ENCODE data around the gene LCN1.
"Not testable (repeated sequence)": the region's sequence is repeated elsewhere in the genome, so short reads cannot be mapped to it uniquely, and the experiment has no call there.

The LCN1 gene

DNA sequence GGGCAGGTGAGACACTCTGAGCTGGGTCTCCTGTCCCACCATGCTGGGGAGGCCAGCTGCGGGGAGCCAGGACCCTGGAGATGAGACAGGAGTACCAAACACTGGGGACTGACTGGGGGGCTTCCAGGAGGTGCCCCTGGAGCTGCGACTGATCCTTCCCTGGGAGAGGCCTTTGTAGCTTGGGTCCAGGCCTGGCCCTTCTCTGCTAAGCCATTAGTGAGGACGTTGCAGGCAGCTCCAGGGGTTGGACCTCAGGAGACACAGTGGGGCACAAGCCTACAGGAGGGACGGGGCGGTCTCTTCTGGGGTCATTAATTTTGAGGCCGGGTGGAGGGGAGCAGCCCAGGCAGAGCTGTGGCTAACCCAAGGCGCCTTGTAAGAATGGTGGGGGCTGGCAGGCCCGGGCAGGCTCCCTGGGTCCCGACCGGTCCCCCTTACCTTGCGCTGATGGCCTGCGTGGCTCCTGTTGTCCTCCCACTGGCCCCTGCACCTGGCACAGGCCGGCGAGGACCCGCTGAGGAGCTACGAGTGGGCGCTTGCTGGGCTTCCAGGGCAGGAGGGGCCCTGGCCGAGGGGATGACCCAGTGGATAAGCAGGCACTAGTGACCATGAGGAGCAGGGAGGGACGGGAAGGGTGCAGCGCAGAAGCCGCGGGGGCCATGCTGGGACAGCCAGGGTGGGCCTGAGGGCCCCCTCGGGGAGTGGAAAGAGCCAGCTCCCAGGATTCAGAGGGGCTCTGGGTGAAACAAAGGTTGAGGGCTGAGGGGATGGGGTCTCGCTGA lies 15.6 kb upstream of the LCN1 start:
- DNase-seq: no peak

DNA sequence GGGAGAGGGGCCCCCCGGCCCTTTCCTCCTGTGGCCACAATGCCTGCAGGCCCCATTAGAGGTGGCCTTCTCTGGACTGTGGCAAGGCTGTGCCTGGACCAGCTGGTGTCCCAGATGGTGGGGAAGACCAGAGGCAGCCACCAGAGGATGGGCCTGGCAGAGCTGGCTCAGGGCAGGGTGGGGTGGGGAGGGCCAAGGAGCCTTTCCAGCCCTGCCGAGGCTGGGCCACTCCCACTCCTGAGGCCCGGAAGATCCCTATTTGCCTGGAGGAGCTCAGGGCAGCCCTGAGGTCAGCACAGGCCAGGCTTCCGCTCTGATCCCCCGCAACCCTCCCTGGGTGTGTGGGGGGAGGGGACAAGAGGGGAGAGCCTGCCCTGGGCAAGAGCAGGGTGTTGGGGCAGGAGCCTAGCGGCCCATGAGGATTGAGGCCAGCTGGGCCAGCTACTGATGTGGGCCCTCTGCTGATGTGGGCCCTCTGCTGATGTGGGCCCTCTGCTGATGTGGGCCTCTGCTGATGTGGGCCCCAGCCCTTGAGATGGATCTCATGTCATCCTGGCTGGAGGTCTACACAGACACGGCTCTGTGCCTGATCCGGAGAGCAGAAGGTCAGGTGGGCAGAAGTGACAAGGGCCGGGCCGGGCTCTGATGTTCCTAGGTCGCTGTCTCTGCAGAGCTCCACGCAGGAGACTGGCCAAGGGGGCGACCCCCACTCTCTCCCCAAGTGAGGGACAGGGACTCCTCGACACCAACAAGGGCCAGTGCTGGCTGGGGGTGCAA lies 14.7 kb upstream of the LCN1 start:
- DNase-seq: no peak

DNA sequence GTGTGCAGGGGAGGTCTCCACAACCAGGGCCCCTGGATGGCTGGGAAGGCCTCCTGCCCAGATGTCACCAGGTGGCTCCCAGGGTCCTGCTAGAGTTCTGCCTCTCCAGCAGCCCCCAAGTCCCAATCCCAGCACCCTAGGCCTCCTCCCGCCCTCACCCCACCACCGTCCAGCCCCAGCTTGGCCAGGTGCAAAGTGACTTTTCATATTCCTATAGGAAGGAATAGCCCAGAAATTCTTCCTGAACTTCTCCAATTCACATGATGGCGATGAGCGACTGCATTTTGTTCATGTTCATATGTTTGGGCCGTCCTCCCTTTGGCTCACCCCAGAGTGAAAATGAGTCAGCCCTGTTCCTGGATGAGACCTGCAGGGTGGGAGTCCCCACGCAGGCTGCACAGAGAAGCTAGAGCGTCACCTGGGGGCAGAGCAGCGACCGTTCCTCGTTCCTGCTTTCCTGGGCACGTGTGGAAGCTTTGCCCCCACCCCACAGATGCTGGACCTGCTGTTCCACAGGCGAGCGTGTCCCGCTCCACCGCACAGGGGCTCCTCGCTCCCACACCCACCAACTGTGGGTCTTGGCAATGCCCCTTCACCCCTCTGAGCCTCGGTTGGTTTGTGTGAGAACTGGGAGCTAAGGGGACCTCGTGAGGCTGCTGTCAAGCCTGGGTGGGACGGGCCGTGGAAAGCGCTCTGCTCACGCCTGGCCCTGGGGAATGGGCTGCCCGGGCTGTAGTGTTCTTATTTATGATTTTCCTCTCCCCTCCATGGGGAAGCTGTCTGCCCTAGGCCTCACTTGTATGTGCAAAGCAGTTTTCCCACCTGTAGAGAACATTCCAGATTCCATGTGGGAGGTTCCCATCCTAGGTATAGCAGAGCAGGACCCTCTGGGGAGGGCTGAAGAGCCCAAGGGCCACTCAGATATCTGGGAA lies 13.9 kb upstream of the LCN1 start:
- DNase-seq: no peak

DNA sequence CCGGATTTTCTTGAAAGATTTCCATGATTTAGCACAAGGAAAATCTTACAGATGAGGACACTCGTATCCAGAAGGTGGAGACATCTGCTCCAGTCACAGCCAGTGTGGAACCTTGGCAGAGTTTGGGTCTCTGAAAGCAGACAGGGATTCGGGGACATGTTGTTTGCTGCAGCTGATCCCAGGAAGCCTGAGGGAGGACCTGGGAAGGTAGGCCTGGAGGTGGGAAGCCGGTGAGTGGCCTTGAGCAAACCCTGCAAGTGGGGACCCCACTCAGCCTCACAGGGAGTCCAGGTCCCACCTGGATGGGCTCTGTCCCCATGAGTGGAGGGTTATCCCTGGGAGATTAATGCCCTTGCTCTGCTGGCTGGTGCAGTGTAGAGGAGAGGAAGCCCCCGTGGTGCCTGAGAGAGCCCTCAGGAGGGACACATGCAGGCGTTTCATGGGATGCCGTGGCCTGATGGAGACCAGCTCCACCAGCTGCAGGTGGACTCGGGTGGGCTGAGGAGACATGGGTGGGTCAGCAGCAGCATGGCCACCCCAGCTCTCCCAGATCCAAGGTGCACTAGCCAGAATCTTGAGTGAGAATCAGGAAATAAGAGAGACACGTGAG lies 12.9 kb upstream of the LCN1 start:
- no peak for DNase-seq

DNA sequence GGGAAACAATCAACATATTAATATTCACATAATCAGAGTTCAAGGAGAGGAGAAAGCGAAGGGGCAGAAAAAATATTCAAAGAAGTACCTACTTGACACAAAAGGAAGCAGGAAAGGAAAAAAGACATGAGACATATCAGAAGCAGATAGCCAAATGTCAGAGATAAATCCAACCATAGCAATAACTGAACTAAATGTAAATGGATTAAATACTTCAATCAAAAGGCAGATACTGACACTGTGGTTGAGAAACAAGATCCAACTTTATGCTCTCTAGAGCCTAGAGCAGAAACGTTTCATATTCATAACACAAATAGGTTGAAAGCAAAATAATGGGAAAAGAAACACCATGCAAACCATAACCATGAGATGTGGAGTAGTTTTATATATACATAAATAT lies 11.8 kb upstream of the LCN1 start:
- no peak for DNase-seq

DNA sequence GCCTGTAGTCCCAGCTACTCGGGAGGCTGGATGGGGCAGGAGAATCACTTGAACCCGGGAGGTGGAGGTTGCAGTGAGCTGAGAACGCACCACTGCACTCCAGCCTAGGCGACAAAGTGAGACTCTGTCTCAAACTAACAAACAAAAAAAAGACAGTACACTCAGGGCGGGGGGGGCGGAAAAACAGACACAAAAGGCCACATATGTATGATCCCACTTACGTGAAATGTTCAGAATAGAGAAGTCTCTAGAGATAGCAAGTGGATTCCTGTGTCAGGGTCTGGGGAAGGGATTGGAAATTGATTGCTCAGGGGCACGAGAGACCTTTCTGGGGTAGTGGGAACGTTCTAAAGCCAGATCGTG lies 9.0 kb upstream of the LCN1 start:
- no peak for DNase-seq

DNA sequence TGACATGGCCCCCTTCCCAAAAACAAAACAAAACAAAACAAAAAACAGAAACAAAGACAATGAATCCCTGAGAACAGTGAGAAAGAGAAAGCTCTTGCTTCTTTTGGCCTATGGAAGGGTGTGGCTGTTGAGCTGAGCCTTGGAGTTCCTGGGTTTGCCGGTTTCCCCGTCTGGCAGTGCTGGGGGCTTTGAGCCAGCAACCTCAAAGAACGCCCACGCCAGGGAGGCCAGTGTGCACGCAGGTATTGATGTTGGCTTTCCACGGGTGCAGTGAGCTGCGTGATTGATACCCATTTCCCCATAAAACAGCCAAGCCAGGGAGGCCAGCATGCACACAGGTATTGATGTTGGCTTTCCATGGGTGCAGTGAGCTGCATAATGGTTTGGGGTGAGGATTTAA lies 8.3 kb upstream of the LCN1 start:
- no peak for DNase-seq

DNA sequence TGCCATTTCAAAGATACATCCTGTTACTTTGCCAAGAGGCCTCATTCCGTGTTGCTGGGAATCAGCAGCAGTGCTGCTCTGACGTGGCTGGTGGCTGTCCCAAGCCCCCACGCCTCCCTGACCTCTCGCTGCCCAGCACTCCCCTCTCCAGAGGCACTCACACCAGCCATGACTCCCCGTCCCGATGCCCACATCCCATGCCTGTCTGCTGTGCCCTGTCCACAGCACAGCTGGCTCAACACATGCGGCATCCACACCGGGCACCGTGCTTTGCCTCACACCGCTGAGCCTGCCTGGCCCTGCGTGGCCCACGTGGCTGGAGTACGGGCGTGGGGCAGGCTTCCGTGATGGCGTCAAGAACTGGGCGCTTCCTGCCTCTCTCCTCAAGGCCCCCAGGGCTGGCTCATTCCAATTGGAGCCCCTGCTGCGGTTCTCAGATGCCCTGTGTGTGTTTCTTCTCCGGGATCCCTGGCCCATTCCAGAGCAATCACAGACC lies 7.8 kb upstream of the LCN1 start:
- no peak for DNase-seq

DNA sequence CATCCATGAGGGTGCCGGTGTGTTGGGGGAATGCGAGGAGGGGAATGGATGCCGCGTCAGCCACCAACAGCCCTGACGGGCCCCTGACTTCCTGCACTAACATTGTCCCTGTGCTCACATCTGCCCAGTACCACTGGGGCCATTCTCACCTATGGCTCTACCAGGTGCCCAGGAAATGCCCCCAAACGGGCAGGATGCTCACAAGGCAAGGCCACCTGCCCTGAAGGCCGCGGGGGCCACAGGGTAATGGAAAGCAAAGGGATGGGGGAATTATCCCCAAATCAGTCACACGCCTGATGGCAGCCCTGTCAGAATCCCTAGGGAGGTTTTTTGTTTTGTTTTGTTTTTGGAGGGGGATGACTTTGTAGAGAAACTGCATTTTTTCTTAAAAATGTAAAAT lies 7.3 kb upstream of the LCN1 start:
- DNase-seq: not testable (repeated sequence)

DNA sequence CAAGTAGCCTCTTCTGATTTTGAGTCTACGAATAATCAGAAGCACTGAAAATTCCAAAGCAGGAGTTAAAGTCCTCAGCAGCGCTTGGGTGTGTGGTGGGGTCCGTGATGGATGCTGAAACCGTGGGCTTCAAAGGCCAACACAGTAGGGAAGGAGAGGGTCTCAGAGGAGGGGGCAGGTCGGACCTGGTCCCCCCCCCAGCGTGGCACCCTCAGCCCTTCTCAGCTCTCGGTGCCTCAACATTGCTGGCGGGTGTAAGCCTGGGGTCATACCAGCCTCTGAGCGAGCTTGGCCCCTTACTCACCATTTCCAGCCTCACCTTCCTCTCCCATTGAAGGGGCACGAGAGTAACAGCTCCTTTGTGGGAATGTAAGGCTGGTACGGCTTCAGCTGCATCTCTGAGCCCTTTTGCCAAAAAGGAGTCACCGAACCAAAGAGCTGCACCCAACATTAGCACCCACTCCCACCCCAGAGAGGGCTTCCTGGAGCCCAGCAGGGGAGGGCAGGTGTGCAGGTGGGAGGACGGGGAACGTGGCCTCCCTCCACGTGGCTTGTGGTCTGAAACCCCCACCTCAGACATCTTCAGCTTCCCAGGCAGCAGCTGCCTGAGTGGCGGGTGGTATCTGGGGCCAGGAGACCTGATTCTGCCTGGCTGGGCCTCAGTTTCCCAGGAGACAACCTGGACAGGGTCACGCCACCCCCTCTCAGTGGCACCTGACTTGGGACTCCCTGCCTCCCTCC lies 6.7 kb upstream of the LCN1 start:
- DNase-seq: no peak

DNA sequence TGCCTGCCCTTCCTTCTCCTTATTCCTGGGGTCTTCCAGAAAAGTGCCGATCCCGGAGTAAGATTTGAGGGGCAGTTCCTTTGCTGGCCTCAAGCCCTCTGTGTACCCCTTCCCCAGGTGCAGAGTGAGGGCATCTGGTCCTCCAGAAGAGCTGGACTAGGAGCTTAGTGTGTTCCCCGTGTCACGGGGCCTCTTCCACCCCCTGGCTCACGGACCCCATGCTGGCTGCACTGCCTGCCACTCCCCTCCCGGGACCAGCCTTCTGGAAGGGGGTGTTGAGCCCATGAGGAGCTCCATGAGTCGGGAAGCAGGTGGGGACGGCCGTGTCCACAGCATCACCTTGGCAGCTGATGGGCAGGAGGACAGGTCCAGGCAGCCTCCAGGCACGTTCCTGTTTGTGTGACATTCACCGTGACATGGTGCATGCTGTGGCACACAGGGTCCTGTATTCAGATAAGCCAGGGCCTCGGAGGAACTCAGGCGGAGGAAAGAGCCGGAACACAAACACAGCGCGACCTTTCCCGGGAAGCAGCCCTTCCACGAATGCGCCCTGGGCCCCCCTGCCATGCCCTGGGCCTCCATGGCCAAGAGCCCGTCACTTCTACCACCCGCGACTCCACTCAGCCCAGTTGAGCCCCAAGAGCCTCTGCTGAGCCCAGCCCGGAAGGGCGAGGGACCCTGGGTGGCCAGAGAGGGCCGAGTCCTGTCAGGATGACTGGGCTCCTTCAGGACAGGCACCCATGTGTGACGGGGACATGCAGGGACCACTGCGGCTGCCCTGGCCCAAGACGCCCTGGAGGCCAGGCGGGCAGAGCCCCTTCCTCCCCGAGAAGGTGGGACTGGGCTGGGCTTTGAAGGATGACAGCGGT lies 5.9 kb upstream of the LCN1 start:
- no peak for DNase-seq

DNA sequence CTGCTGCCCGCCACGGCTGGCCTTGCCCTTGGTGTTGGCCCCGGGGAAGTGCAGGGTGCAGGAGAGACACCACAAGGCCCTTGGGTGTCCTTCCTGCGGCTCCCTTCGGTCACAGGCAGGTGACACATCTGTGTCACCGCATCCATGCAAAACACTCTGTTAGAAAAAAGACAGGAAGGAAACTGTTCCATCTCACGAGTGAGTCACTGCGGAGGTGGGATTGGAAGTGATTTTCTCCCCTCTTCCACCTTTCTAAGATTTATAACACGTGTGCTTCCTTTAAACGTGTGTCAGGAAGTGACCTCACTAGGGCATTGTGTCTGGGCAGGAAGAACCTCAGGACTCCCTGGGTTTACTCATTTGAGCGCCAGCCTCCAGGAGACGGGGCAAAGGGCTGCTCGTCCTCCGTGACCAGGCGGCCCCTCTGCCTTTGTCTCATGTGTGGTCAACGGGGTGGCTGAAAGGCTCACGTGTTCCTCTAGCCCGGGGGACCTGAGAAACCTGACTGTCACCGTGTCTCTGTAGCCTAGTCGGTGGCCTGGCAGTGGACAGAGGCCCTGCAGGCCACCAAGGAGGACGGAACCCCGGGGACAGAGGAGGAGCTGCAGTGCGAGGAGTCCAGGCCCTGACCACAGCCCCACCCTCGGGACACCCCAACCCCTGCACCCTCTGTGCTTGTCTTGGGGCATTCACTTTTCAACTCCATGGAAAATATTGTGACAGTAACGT lies 4.9 kb upstream of the LCN1 start:
- DNase-seq: no peak

DNA sequence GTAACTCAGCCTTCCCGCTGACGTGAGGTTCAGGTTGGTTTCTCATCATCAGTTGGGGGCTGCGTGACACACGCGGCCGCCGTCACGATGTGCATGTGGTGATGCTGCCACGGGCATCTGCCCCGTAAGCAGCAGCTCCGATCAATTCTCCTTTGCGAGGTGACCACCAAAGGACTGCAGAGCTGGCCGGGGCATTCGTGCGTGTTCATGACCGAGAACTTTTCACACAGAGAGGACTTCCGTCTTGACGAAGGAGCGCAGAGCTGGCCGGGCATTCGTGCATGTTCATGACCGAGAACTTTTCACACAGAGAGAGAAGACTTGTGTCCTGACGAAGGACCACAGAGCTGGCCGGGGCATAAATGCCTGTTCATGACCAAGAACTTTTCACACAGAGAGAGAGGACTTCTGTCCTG lies 3.8 kb upstream of the LCN1 start:
- no peak for DNase-seq

DNA sequence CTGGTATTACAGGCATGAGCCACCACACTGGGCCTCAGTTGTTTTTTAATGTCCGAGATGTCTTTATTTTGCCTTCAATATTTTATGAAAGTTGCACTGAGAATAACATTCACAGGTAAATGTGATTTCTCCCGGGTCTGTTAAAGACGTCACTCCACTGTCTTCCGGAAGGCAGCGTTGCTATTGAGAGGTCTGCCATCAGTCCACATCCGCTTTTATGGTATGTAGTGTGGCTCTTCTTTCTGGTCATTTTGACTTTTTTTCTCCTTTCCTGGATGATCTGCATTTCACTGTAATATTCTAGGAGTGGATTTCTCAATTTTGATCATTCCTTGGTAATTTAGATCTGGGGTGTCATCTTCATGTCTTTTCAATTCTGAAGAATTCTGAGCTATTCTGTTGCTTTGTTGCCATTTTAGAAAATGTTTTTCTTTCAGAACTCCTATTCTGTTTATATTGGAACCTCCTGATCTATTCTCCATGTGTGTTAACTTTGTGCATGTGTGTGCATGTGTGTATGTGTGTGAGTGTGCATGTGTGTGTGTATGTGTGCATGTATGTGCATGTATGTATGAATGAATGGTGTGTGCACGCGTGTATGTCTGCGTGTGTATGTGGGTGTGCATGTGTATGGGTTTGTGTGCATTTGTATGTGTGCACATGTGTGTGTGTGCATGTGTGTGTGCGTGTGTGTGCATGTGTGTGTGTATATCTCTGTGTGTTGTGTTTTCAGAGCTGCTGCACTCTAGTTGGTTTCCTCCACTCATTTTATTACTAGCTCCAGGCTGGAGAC lies 1.9 kb upstream of the LCN1 start:
- DNase-seq: no peak

DNA sequence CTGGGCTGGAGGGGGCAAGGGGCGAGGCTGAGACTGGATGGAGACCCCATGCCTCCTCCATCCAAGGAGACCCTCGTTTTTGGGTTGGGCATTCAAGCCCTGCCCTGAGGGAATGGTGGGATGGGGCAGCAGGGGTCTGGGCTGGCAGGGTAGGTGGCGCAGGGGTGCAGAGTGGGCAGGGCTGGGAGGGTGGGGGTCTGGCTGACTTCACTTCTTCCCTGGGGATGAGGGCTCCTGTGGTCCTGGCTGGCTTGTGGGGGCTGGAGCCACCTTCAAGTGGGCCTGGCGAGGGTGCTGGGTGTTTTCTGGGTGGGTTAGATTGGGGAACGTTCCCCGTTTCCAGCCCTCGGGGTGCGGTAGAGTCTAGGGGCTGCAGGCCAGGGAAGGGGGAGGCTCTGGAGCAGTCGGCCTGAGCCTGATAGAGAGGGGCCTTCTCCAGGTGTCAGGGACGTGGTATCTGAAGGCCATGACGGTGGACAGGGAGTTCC lies 412 bp downstream of the LCN1 start:
- no peak for DNase-seq

DNA sequence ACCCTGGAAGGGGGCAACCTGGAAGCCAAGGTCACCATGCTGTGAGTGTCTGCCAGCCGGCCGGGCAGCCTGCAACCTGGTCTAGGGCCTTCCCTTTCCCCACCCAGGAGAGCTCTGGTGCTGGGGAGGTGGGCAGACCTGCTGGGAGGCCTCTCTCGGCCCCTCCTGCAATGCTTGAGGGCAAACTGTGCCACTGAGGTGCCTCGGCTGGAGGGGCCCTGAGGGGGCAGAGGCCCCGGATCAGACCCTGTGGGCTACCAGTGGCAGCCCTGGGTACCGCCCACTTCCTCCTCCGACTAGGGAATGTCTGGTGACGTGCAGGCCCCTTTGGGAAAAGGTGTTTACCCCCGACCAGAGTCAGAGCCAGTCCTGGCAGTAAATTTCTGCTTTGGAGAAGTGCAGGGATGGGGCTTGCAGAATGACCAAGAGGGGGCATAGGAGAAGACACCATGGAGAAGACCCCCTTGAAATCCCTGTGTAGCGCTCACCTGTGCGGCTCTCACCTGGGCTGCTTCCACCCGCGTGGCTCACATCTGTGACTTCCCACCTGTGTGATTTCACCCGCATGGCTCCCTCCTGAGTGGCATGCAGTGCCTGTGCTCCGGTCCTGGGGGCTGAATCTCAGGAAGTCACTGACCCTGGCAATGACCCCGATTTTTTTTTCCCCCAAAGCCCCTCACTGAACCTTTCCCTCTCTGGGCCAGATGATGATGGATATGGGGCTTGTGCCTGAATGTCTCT lies 1.1 kb downstream of the LCN1 start:
- DNase-seq: no peak

DNA sequence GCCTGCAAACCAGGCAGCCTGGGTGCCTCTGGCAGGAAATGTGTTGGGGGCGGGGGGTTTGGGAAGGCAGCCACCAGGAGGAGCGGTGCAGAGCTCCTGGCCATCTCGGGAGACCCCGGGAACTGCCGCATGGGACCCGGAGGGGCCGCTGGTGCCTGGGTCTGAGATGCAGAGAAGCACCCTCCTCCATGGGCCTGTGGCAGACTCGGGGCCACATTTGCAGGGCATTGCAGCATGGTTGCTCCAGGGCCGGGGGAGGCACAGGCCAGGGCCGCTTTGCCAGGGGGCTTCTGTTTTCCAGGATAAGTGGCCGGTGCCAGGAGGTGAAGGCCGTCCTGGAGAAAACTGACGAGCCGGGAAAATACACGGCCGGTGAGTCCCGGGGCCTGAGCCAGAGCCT lies 1.7 kb downstream of the LCN1 start:
- DNase-seq: no peak

DNA sequence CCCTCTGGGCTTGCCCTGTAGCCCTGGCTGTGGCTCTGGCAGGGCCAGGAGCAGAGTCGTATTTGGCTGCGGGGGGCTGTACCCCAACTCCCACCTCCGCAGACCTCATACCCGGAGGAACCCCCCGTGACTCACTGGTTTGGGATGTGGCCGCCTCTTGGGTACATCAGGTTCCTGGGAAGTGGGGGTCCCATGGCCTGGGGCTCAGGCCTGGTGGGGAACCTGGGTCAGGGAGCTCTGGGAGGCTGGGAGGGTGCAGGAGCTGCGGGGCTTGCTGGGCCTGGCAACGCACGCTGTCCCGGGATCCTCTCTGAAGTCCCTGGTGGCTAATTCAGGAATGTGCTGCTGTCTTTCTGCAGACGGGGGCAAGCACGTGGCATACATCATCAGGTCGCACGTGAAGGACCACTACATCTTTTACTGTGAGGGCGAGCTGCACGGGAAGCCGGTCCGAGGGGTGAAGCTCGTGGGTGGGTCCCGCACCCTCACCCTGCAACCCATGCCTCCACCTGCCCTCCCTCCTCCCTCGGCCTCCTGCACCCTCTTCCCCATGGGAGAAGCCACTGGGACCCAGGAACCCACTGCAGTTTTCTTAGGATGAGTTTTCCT lies 2.4 kb downstream of the LCN1 start:
- DNase-seq: no peak
